IPS DF 6.9 (cell line): ENCODE results near the gene FAM20C.

ENCODE experiments used
- DNase-seq: peaks from one replicate; pipeline ENCODE4 v3.0.0-alpha.2; 2013; ENCODE audit warnings: low read depth, low spot score
- H3K27ac ChIP-seq: one replicate; pipeline ENCODE4 v1.5.1; 2013; ENCODE audit warnings: low read length, control low read depth
- H3K27me3 ChIP-seq: 2 replicates; pipeline ENCODE4 v1.6.1; 2013; ENCODE audit warnings: mild to moderate bottlenecking, low read length; ENCODE audit not compliant: control insufficient read depth, insufficient read depth
- H3K36me3 ChIP-seq: 2 replicates; pipeline ENCODE4 v1.6.1; 2013; ENCODE audit warnings: low read length; ENCODE audit not compliant: control insufficient read depth, insufficient read depth
- H3K4me1 ChIP-seq: 2 replicates; pipeline ENCODE4 v1.6.1; 2013; ENCODE audit warnings: low read length; ENCODE audit not compliant: control insufficient read depth, insufficient read depth
- H3K4me3 ChIP-seq: 2 replicates; pipeline ENCODE4 v1.5.1; 2013; ENCODE audit warnings: mild to moderate bottlenecking, low read length
- H3K9me3 ChIP-seq: 2 replicates; pipeline ENCODE4 v1.6.1; 2013; ENCODE audit warnings: low read length, inconsistent platforms; ENCODE audit not compliant: control insufficient read depth, insufficient read depth
- WGBS: extraction: QIAGEN DNeasy Blood & Tissue Kit; methylation state at CpG from one replicate; pipeline ENCODE4 v1.1.7; 2013; ENCODE audit warnings: mixed read lengths, missing lambda C conversion rate; ENCODE audit not compliant: insufficient read length, insufficient coverage; 5-methylcytosine and 5-hydroxymethylcytosine counted together

Gene FAM20C

GRCh38 chr7:247181-247580 lies 54.8 kb downstream of the FAM20C start:
- DNase-seq: no peak
- no peaks in the 10 kb centered on the region for H3K9me3 ChIP-seq
- H3K4me1 ChIP-seq: no peaks in the 10 kb centered on the region
- H3K27ac ChIP-seq: no peak overlapping the region
- H3K4me3 ChIP-seq: no peak overlapping the region
- H3K36me3 ChIP-seq: peaks cover 15% of the 10 kb centered on the region; the same call in 1 of the 2 replicates
- no peaks in the 10 kb centered on the region for H3K27me3 ChIP-seq
- no CpG with 5 or more reads among the region's 12 CpGs for WGBS

GRCh38 chr7:247636-248035 lies 55.3 kb downstream of the FAM20C start:
- Histone ChIP-seq H3K4me3 (no peak overlapping the region), H3K27me3 (no peaks in the 10 kb centered on the region), H3K9me3 (no peaks in the 10 kb centered on the region), H3K36me3 (peaks cover 19% of the 10 kb centered on the region; the same call in 1 of the 2 replicates), H3K27ac (no peak overlapping the region), H3K4me1 (no peaks in the 10 kb centered on the region)
- no peak for DNase-seq
- no CpG with 5 or more reads among the region's 16 CpGs for WGBS

GRCh38 chr7:248732-249435 lies 56.5 kb downstream of the FAM20C start:
- peaks cover 21% of the 10 kb centered on the region; the same call in 1 of the 2 replicates for H3K36me3 ChIP-seq
- no peaks in the 10 kb centered on the region for H3K4me1 ChIP-seq
- H3K27ac ChIP-seq: no peak overlapping the region
- no peaks in the 10 kb centered on the region for H3K27me3 ChIP-seq
- H3K4me3 ChIP-seq: no peak overlapping the region
- no peak for DNase-seq
- no peaks in the 10 kb centered on the region for H3K9me3 ChIP-seq
- no CpG with 5 or more reads among the region's 20 CpGs for WGBS

GRCh38 chr7:249989-250388 lies 57.6 kb downstream of the FAM20C start:
- no peak for DNase-seq
- Histone ChIP-seq H3K27me3 (no peaks in the 10 kb centered on the region), H3K27ac (no peak overlapping the region), H3K36me3 (peaks cover 21% of the 10 kb centered on the region; the same call in 1 of the 2 replicates), H3K4me1 (no peaks in the 10 kb centered on the region), H3K4me3 (no peak overlapping the region), H3K9me3 (no peaks in the 10 kb centered on the region; the same call in 1 of the 2 replicates)
- WGBS: no CpG with 5 or more reads among the region's 12 CpGs

- H3K27ac ChIP-seq: no peak overlapping the region
- WGBS: no CpG with 5 or more reads among the region's 15 CpGs
- DNase-seq: no peak
- peaks cover 21% of the 10 kb centered on the region; the same call in 1 of the 2 replicates for H3K36me3 ChIP-seq
- no peak overlapping the region for H3K4me3 ChIP-seq
- no peaks in the 10 kb centered on the region for H3K27me3 ChIP-seq
- H3K4me1 ChIP-seq: no peaks in the 10 kb centered on the region
- no peaks in the 10 kb centered on the region; the same call in 1 of the 2 replicates for H3K9me3 ChIP-seq
These were observed 58.2 kb downstream of the FAM20C start for GRCh38 chr7:250523-250922.

- Histone ChIP-seq H3K27ac (no peak overlapping the region), H3K4me1 (no peaks in the 10 kb centered on the region), H3K27me3 (no peaks in the 10 kb centered on the region), H3K36me3 (peaks cover 21% of the 10 kb centered on the region; the same call in 1 of the 2 replicates), H3K9me3 (no peaks in the 10 kb centered on the region; the same call in 1 of the 2 replicates), H3K4me3 (no peak overlapping the region)
- no peak for DNase-seq
- no CpG with 5 or more reads among the region's 20 CpGs for WGBS
These were observed 58.6 kb downstream of the FAM20C start for GRCh38 chr7:251005-251404.

GRCh38 chr7:251446-252175 lies 59.2 kb downstream of the FAM20C start:
- peaks cover 22% of the 10 kb centered on the region for H3K36me3 ChIP-seq
- no peak for DNase-seq
- H3K4me3 ChIP-seq: no peak overlapping the region
- no peaks in the 10 kb centered on the region for H3K27me3 ChIP-seq
- H3K9me3 ChIP-seq: no peaks in the 10 kb centered on the region; the same call in 1 of the 2 replicates
- no CpG with 5 or more reads among the region's 21 CpGs for WGBS
- no peaks in the 10 kb centered on the region for H3K4me1 ChIP-seq
- H3K27ac ChIP-seq: no peak overlapping the region

- H3K27me3 ChIP-seq: no peaks in the 10 kb centered on the region
- peaks cover 29% of the 10 kb centered on the region for H3K36me3 ChIP-seq
- no CpG with 5 or more reads among the region's 29 CpGs for WGBS
- H3K9me3 ChIP-seq: no peaks in the 10 kb centered on the region; the same call in 1 of the 2 replicates
- no peak overlapping the region; the same call in 1 of the 2 replicates for H3K4me3 ChIP-seq
- no peaks in the 10 kb centered on the region for H3K4me1 ChIP-seq
- DNase-seq: no peak
- H3K27ac ChIP-seq: no peak overlapping the region
These were observed 60.0 kb downstream of the FAM20C start for GRCh38 chr7:252216-252965.

GRCh38 chr7:252981-253380 lies 60.6 kb downstream of the FAM20C start:
- no peaks in the 10 kb centered on the region; the same call in 1 of the 2 replicates for H3K9me3 ChIP-seq
- WGBS: no CpG with 5 or more reads among the region's 22 CpGs

More at GRCh38 chr7:252981-253380, 60.6 kb downstream of the FAM20C start:
- no peak overlapping the region for H3K27ac ChIP-seq
- no peak overlapping the region; the same call in 1 of the 2 replicates for H3K4me3 ChIP-seq
- H3K27me3 ChIP-seq: no peaks in the 10 kb centered on the region
- no peaks in the 10 kb centered on the region for H3K4me1 ChIP-seq
- peaks cover 29% of the 10 kb centered on the region for H3K36me3 ChIP-seq
- no peak for DNase-seq
